Endodermal cell (in vitro differentiated cells): ENCODE data around the gene PIK3R2. TPM values are rescaled to one million over a fixed set of nuclear protein-coding genes. Genes with fewer than 3 reads are reported as not detected.

Experiments
- DNase-seq: peaks from one replicate; pipeline ENCODE4 v3.0.0-alpha.2; 2017
- H3K27ac ChIP-seq: 2 replicates; pipeline ENCODE4 v1.5.1; 2013; ENCODE audit warnings: mild to moderate bottlenecking, low read depth, low read length, moderate library complexity
- H3K27me3 ChIP-seq: 2 replicates; pipeline ENCODE4 v1.6.1; 2013; ENCODE audit warnings: mild to moderate bottlenecking, low read length, moderate library complexity; ENCODE audit not compliant: insufficient read depth, control insufficient read depth, poor library complexity, severe bottlenecking
- H3K36me3 ChIP-seq: 2 replicates; pipeline ENCODE4 v1.7.0; 2013; ENCODE audit warnings: mild to moderate bottlenecking, low read length, moderate library complexity; ENCODE audit not compliant: control insufficient read depth, insufficient read depth
- H3K4me1 ChIP-seq: one replicate; pipeline ENCODE4 v1.7.0; 2013; ENCODE audit warnings: low read length; ENCODE audit not compliant: control insufficient read depth, insufficient read depth
- H3K4me3 ChIP-seq: 2 replicates; pipeline ENCODE4 v1.5.1; 2013; ENCODE audit warnings: mild to moderate bottlenecking, low read length, moderate library complexity
- H3K9ac ChIP-seq: 2 replicates; pipeline ENCODE4 v1.6.1; 2013; ENCODE audit warnings: mild to moderate bottlenecking, low read length, moderate library complexity; ENCODE audit not compliant: poor library complexity, severe bottlenecking; ENCODE audit errors: extremely low read depth
- H3K9me3 ChIP-seq: 2 replicates; pipeline ENCODE4 v1.6.1; 2013; ENCODE audit warnings: mild to moderate bottlenecking, low read length, moderate library complexity; ENCODE audit not compliant: control insufficient read depth
- H3K27ac Mint-ChIP-seq: 2 replicates; pipeline ENCODE4 v1.8.0; 2020; ENCODE audit warnings: mixed read lengths
- H3K27me3 Mint-ChIP-seq: 2 replicates; pipeline ENCODE4 v1.8.0; 2021; ENCODE audit warnings: mild to moderate bottlenecking, mixed read lengths; ENCODE audit not compliant: insufficient read depth
- H3K36me3 Mint-ChIP-seq: 2 replicates; pipeline ENCODE4 v1.8.0; 2020; ENCODE audit warnings: low read depth, mixed read lengths
- H3K4me1 Mint-ChIP-seq: 2 replicates; pipeline ENCODE4 v1.8.0; 2020; ENCODE audit warnings: mixed read lengths
- H3K4me3 Mint-ChIP-seq: 2 replicates; pipeline ENCODE4 v1.8.0; 2020; ENCODE audit warnings: mild to moderate bottlenecking, moderate library complexity, mixed read lengths
- H3K9me3 Mint-ChIP-seq: 2 replicates; pipeline ENCODE4 v1.8.0; 2020; ENCODE audit warnings: mild to moderate bottlenecking, mixed read lengths
- CTCF ChIP-seq: fragments of 200-600 bp; sonication (generic); conservative IDR thresholded peaks from 2 replicates; pipeline ENCODE4 v1.5.0; 2021; ENCODE audit warnings: antibody characterized with exemption, mild to moderate bottlenecking
- WGBS, 2 experiments: methylation state at CpG; one replicate each; pipeline versions ENCODE4 v1.1.5 to v1.1.7; 2013; ENCODE audit warnings: missing lambda C conversion rate in 2 of 2, mixed read lengths in 1 of 2; ENCODE audit not compliant: insufficient coverage in 1 of 2, insufficient read length in 1 of 2; 5-methylcytosine and 5-hydroxymethylcytosine counted together
- total RNA-seq, 2 donors: library from RNA; stranded (reverse); fragmentation: NEBNext Ultra II Directional in 1 of 2; extraction: Animal tissue kit (Norgen Biotek cat#: 25700) in 1 of 2; gene quantifications; 2 replicates in 1 of 2; 3 replicates in 1 of 2; pipeline ENCODE4 v1.2.1, GENCODE V29; 2021

PIK3R2 gene
- total RNA-seq, 2 donors from 2014 or later, result 52.9 to 58.8 TPM

DNA sequence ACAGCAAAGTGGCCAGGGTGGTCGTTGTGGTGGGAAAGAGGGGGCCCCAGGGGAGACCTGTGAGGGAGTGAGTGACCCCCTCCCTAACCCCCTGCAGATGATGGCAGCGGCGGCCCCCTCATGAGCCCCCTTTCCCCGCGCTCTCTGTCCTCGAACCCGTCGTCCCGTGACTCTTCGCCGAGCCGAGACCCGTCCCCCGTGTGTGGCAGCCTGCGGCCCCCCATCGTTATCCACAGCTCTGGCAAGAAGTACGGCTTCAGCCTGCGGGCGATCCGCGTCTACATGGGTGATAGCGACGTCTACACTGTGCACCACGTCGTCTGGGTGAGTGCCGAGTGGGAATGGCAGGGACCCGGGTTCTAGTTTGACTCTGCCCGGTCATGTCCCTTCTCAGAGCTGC is 8.1 kb upstream of the PIK3R2 start:
- WGBS, 2 experiments, result 92 to 94% methylated on average over 15 to 28 of the region's 28 CpGs
- Mint-ChIP-seq H3K27ac (no peak overlapping the region), H3K4me3 (no peak overlapping the region), H3K27me3 (no peaks in the 10 kb centered on the region), H3K36me3 (peaks cover 50% of the 10 kb centered on the region), H3K9me3 (no peaks in the 10 kb centered on the region), H3K4me1 (no peaks in the 10 kb centered on the region)
- no peak for TF ChIP-seq CTCF
- DNase-seq, result no peak
- Histone ChIP-seq H3K27me3 (no peaks in the 10 kb centered on the region), H3K4me1 (no peaks in the 10 kb centered on the region), H3K9ac (no peak overlapping the region), H3K4me3 (no peak overlapping the region), H3K36me3 (peaks cover 13% of the 10 kb centered on the region), H3K9me3 (no peaks in the 10 kb centered on the region), H3K27ac (no peak overlapping the region)

- Histone ChIP-seq H3K27me3 (no peaks in the 10 kb centered on the region), H3K27ac (no peak overlapping the region), H3K4me1 (no peaks in the 10 kb centered on the region), H3K9me3 (no peaks in the 10 kb centered on the region), H3K36me3 (peaks cover 10% of the 10 kb centered on the region), H3K4me3 (no peak overlapping the region), H3K9ac (no peak overlapping the region)
- Mint-ChIP-seq H3K27me3 (no peaks in the 10 kb centered on the region), H3K27ac (no peak overlapping the region), H3K36me3 (peaks cover 47% of the 10 kb centered on the region), H3K4me1 (no peaks in the 10 kb centered on the region), H3K4me3 (no peak overlapping the region), H3K9me3 (no peaks in the 10 kb centered on the region)
- DNase-seq, result no peak
- WGBS, 2 experiments, result 92 to 97% methylated on average over 8 to 19 of the region's 19 CpGs
- TF ChIP-seq CTCF, result no peak
Observed at GRCh38 chr19:18145391-18145999, 7.5 kb upstream of the PIK3R2 start.

DNA sequence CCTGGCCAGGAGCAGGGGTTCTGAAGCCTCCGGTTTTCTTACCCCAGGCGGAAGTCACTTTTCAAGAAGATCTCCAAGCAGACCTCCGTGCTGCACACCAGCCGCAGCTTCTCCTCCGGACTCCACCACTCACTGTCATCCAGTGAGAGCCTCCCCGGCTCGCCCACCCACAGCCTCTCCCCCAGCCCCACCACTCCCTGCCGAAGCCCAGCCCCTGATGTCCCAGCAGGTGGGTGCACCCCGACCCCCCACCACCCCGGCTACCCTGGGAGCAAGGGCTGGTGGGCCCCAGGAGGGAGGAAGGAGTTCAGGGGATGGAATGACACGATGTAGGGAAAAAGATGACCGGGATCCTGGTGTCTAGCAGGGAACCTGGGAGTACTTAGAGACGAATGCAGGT is 5.6 kb upstream of the PIK3R2 start:
- H3K27ac Mint-ChIP-seq, result no peak overlapping the region
- H3K9ac ChIP-seq, result no peak overlapping the region
- H3K27me3 Mint-ChIP-seq, result no peaks in the 10 kb centered on the region
- no peak overlapping the region for H3K4me3 Mint-ChIP-seq
- no peak overlapping the region for H3K4me3 ChIP-seq
- H3K4me1 ChIP-seq, result no peaks in the 10 kb centered on the region
- peaks cover 4% of the 10 kb centered on the region for H3K36me3 ChIP-seq
- H3K36me3 Mint-ChIP-seq, result peaks cover 34% of the 10 kb centered on the region
- H3K9me3 Mint-ChIP-seq, result no peaks in the 10 kb centered on the region
- DNase-seq, result no peak
- H3K27ac ChIP-seq, result no peak overlapping the region
- 91 to 95% methylated on average over 8 to 13 of the region's 13 CpGs for WGBS, 2 experiments
- no peaks in the 10 kb centered on the region for H3K9me3 ChIP-seq
- H3K27me3 ChIP-seq, result no peaks in the 10 kb centered on the region
- no peak for TF ChIP-seq CTCF
- no peaks in the 10 kb centered on the region for H3K4me1 Mint-ChIP-seq
